DND-41 (cell line): ENCODE results near the gene PTPRK.

Experiments used
- EZH2 ChIP-seq: IDR thresholded peaks from 3 replicates; pipeline ENCODE4 v1.6.1; 2012; ENCODE audit warnings: borderline replicate concordance, low read depth, mild to moderate bottlenecking, moderate library complexity, low read length, inconsistent platforms; ENCODE audit not compliant: severe bottlenecking
- TF ChIP-seq, protein P1 (sequence below): IDR thresholded peaks from 2 replicates; pipeline ENCODE4 v1.5.1; 2012; ENCODE audit warnings: borderline replicate concordance, low read length, moderate library complexity, mild to moderate bottlenecking; ENCODE audit not compliant: poor library complexity, severe bottlenecking; ENCODE audit errors: extremely low read depth

DNA sequence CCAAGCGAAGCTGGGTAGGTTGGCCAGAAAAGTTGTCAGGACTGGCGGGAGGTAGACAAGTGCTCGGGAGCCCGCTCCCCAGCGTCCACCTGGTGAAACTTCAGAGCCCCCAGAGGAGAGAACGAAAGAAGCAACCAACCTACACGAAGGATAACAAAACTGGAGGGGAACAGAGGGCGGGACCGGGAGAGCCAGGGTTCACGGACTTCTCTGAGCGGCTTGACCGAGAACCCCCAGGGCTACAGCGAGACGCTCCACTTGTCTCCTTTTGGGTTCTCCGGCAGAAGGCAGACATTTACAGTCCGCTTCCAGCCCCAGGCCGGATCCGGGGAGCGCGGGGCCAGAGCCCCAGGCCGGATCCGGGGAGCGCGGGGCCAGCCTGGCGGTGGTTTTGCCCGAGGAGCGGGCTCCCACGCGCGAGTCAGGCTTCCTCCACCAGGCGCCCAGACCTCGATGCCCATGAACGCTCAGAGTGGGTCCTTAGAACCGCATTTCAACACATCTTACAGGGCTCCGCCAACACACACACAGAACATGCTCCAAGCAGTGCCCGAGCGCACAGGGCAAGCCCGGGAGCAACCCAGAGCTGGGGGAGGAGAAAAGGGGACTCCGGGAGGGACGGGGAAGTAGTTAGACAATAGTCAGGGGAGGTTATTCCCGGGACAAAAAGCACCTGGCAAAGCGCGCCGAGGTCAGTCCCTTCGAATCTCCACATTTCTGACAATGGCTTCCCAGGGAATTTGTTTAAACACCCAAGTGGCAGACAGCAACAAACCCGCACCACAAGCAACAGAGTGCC is 1.1 kb downstream of the PTPRK start:
- TF ChIP-seq, protein P1, sequence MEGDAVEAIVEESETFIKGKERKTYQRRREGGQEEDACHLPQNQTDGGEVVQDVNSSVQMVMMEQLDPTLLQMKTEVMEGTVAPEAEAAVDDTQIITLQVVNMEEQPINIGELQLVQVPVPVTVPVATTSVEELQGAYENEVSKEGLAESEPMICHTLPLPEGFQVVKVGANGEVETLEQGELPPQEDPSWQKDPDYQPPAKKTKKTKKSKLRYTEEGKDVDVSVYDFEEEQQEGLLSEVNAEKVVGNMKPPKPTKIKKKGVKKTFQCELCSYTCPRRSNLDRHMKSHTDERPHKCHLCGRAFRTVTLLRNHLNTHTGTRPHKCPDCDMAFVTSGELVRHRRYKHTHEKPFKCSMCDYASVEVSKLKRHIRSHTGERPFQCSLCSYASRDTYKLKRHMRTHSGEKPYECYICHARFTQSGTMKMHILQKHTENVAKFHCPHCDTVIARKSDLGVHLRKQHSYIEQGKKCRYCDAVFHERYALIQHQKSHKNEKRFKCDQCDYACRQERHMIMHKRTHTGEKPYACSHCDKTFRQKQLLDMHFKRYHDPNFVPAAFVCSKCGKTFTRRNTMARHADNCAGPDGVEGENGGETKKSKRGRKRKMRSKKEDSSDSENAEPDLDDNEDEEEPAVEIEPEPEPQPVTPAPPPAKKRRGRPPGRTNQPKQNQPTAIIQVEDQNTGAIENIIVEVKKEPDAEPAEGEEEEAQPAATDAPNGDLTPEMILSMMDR = no peak
- TF ChIP-seq EZH2 = no peak
